PFSK-1 (cell line): ENCODE data around the gene TMPRSS11A.

Experiments
- FOXP2 ChIP-seq: optimal IDR thresholded peaks from 2 replicates; pipeline ENCODE3; 2011; ENCODE audit warnings: borderline replicate concordance, control low read depth, inconsistent platforms; ENCODE audit not compliant: insufficient read depth; ENCODE audit errors: extremely low read length, extremely low read depth
- POLR2AphosphoS5 ChIP-seq: IDR thresholded peaks from 2 replicates; pipeline ENCODE4 v1.6.1; 2012; ENCODE audit warnings: low read depth, mild to moderate bottlenecking, control low read depth, low read length, moderate library complexity
- SIN3A ChIP-seq: IDR thresholded peaks from 2 replicates; pipeline ENCODE4 v1.6.1; 2012; ENCODE audit warnings: mild to moderate bottlenecking, low read length, moderate library complexity, borderline replicate concordance; ENCODE audit not compliant: insufficient read depth
- TAF1 ChIP-seq: IDR thresholded peaks from 2 replicates; pipeline ENCODE4 v1.6.1; 2012; ENCODE audit warnings: low read length, control low read depth, borderline replicate concordance; ENCODE audit not compliant: insufficient read depth
- TF ChIP-seq, protein P1 (sequence below), 2 experiments: IDR thresholded peaks; 2 replicates each; pipeline versions ENCODE4 v1.6.1 to v1.8.0; 2011 to 2012; ENCODE audit warnings: low read depth in 2 of 2, low read length in 2 of 2, control low read depth in 1 of 2, inconsistent platforms in 1 of 2, mild to moderate bottlenecking in 1 of 2, moderate library complexity in 1 of 2; ENCODE audit not compliant: insufficient read depth in 1 of 2

Gene TMPRSS11A

DNA sequence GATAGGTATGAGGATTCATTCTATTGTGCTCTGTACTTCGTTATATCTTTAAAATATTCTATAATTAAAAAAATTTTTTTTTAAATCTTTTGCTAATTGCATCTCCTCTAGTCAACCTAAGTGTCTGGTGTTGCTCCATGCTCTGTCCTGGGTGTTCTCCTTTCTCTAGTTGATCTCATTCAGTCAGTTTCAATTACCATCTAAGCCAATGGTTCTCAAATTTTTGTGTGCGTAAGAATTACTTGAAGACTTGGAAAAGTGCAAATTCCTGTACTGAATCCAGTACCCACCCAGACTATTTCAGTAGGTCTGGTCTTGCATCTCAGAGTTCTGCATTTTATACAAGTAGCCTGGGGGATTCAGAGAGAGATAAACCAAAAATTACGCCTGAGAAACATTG lies 86.2 kb downstream of the TMPRSS11A start:
- TF ChIP-seq SIN3A (no peak), FOXP2 (no peak), TAF1 (no peak), POLR2AphosphoS5 (no peak)
- TF ChIP-seq, protein P1, sequence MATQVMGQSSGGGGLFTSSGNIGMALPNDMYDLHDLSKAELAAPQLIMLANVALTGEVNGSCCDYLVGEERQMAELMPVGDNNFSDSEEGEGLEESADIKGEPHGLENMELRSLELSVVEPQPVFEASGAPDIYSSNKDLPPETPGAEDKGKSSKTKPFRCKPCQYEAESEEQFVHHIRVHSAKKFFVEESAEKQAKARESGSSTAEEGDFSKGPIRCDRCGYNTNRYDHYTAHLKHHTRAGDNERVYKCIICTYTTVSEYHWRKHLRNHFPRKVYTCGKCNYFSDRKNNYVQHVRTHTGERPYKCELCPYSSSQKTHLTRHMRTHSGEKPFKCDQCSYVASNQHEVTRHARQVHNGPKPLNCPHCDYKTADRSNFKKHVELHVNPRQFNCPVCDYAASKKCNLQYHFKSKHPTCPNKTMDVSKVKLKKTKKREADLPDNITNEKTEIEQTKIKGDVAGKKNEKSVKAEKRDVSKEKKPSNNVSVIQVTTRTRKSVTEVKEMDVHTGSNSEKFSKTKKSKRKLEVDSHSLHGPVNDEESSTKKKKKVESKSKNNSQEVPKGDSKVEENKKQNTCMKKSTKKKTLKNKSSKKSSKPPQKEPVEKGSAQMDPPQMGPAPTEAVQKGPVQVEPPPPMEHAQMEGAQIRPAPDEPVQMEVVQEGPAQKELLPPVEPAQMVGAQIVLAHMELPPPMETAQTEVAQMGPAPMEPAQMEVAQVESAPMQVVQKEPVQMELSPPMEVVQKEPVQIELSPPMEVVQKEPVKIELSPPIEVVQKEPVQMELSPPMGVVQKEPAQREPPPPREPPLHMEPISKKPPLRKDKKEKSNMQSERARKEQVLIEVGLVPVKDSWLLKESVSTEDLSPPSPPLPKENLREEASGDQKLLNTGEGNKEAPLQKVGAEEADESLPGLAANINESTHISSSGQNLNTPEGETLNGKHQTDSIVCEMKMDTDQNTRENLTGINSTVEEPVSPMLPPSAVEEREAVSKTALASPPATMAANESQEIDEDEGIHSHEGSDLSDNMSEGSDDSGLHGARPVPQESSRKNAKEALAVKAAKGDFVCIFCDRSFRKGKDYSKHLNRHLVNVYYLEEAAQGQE (IDR thresholded peaks at IDR 0.05; ENCODE audit: insufficient read depth in 1 of 2, low read depth in 2 of 2, low read length in 2 of 2): no peak

DNA sequence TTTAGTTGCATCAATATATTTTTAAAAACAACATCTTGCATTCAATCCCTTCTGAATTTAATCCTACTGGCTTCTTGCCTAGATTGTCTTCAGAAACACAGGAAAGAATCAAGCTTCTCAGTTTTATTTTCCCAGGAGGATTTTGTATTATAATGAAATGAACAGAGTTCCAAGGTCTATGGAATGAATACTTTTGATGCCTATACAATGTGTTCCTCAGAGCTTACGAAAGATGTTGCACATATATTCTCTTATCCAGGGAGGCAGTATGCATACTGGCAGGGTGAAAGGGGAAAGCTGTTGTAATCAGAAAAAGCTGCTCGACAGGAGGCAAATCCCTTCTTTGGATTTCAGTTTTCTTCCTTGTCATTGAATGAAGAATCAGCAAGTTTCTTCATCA lies 88.3 kb downstream of the TMPRSS11A start:
- TF ChIP-seq, protein P1 (IDR thresholded peaks at IDR 0.05; ENCODE audit: insufficient read depth in 1 of 2, low read depth in 2 of 2, low read length in 2 of 2): no peak
- no peak for TF ChIP-seq TAF1
- TF ChIP-seq POLR2AphosphoS5: no peak

- TF ChIP-seq, protein P1 (IDR thresholded peaks at IDR 0.05; ENCODE audit: insufficient read depth in 1 of 2, low read depth in 2 of 2, low read length in 2 of 2): no peak
- TF ChIP-seq FOXP2 (no peak), TAF1 (no peak), SIN3A (no peak), POLR2AphosphoS5 (no peak)
Observed at GRCh38 chr4:67873116-67873515, 90.2 kb downstream of the TMPRSS11A start.

DNA sequence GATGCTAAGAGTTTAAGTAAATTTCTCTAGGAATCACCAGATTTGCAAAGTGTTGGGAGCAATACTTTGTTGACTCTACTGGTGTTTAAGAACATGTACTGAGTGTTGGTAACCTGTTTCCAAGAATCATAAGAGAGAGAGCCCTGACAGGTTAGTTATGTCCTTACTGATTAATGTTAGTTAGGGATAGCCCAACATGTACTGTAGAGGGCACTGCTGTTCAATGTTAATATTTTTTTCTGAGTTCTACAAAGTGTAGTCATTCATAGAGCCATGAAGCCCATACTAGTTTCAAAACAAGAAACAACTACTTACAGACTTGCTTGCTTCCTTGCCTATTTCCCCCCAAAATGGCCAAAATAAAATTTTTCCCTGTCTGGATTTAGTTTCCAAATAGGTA lies 91.4 kb downstream of the TMPRSS11A start:
- no peak for TF ChIP-seq SIN3A
- no peak for TF ChIP-seq TAF1
- TF ChIP-seq, protein P1 (IDR thresholded peaks at IDR 0.05; ENCODE audit: insufficient read depth in 1 of 2, low read depth in 2 of 2, low read length in 2 of 2): no peak
- TF ChIP-seq POLR2AphosphoS5: no peak
- no peak for TF ChIP-seq FOXP2

GRCh38 chr4:67869580-67870190 lies 93.6 kb downstream of the TMPRSS11A start:
- TF ChIP-seq, protein P1 (IDR thresholded peaks at IDR 0.05; ENCODE audit: insufficient read depth in 1 of 2, low read depth in 2 of 2, low read length in 2 of 2): no peak
- TF ChIP-seq TAF1 (no peak), SIN3A (no peak), FOXP2 (no peak), POLR2AphosphoS5 (no peak)
